ENCODE results near the gene MYZAP.

GRCh38 chr15:57586661-57587424 is 4.9 kb upstream of the MYZAP start:
- no peak for TF ChIP-seq POLR2AphosphoS5 (IDR thresholded peaks at IDR 0.05; ENCODE audit: low read depth, low read length)
- TF ChIP-seq USF2 (IDR thresholded peaks at IDR 0.05; ENCODE audit: borderline replicate concordance, low read depth, low read length), result no peak
- TF ChIP-seq CTCF (IDR thresholded peaks at IDR 0.05), result no peak
- no peak for TF ChIP-seq GABPA (IDR thresholded peaks at IDR 0.05; ENCODE audit: low read depth)
- TF ChIP-seq REST (IDR thresholded peaks at IDR 0.05; ENCODE audit: low read depth, low read length), result no peak
- TF ChIP-seq FOXM1 (IDR thresholded peaks at IDR 0.05; ENCODE audit: low read depth), result no peak
- no peak for TF ChIP-seq CHD2 (IDR thresholded peaks at IDR 0.05; ENCODE audit: low read length, partially characterized antibody)
- TF ChIP-seq MAX (IDR thresholded peaks at IDR 0.05; ENCODE audit: low read depth), result no peak
- no peak for TF ChIP-seq NRF1 (IDR thresholded peaks at IDR 0.05; ENCODE audit: low read depth, low read length)
- TF ChIP-seq RAD21 (IDR thresholded peaks at IDR 0.05; ENCODE audit: low read length), result no peak
- TF ChIP-seq NFIC (IDR thresholded peaks at IDR 0.05; ENCODE audit: borderline replicate concordance), result no peak
- TF ChIP-seq EP300 (IDR thresholded peaks at IDR 0.05; ENCODE audit: borderline replicate concordance in 1 of 2, low read depth in 1 of 2, low read length in 1 of 2), result no peak
- TF ChIP-seq MEF2A (IDR thresholded peaks at IDR 0.05; ENCODE audit: borderline replicate concordance, low read depth), result no peak

Measured in SK-N-SH (cell line).